K562 (cell line): ENCODE measurements around the gene GCGR. TPM values are rescaled to one million over a fixed set of nuclear protein-coding genes. Genes with fewer than 3 reads are reported as not detected.
A peak's percentile ranks its signal among the peaks of the same experiment; 100 is the strongest.

Experiments used
- ATAC-seq: fragments of 200-7000 bp; cut with Tn5 transposase; 3 replicates; pipeline ENCODE4 v1.9.1; 2020; ENCODE audit warnings: moderate library complexity
- BruUV-seq: library from RNA; stranded (reverse); fragments of 400-500 nt; replicated peaks from 2 replicates; lab custom pipeline; 2021; lab: Mats Ljungman, UMichigan
- CTCF ChIA-PET: fragments of 300-600 bp; formaldehyde crosslinking; extraction: SDS; loops from one replicate; lab custom pipeline; 2021; ENCODE audit warnings: low intra/inter-chr PET ratio; lab: Yijun Ruan, JAX
- POLR2A ChIA-PET: fragments of 300-600, 350-650 bp; sonication (Branson Sonifier 250); formaldehyde crosslinking; extraction: SDS; loops from one replicate; lab custom pipeline; 2021; ENCODE audit warnings: antibody characterized with exemption, inconsistent platforms; lab: Yijun Ruan, JAX
- DNase-seq, 4 experiments: peaks; one replicate each; pipeline versions ENCODE4 v3.0.0 to v3.0.0-alpha.2; 2011 to 2018; ENCODE audit warnings: low spot score in 3 of 4, mixed read lengths in 3 of 4; ENCODE audit errors: extremely low read depth in 1 of 4
- FAIRE-seq: peaks from 2 replicates; lab custom pipeline; 2011; peaks lifted over from hg19 to GRCh38; lab: Jason Lieb, UNC
- H2AFZ ChIP-seq: 2 replicates; pipeline ENCODE4 v1.6.0; 2011; ENCODE audit warnings: low read depth, low read length, control low read depth, inconsistent platforms
- H3K27ac ChIP-seq: fragments of 200-600 bp; 3 replicates; pipeline ENCODE4 v1.8.0; 2011; ENCODE audit warnings: low read depth, mild to moderate bottlenecking, control low read depth, inconsistent platforms, low read length, moderate library complexity, mixed read lengths; ENCODE audit errors: extremely low read depth
- H3K27me3 ChIP-seq, 2 experiments: fragments of 300-600 bp in 1 of 2; 2 replicates in 1 of 2; 3 replicates in 1 of 2; pipeline versions ENCODE4 v1.6.0 to v1.8.0; 2011; ENCODE audit warnings: inconsistent platforms in 2 of 2, low read length in 2 of 2, mild to moderate bottlenecking in 1 of 2, mixed read lengths in 1 of 2, moderate library complexity in 1 of 2; ENCODE audit not compliant: control insufficient read depth in 2 of 2, insufficient read depth in 2 of 2
- H3K36me3 ChIP-seq: fragments of 300-600 bp; 3 replicates; pipeline ENCODE4 v1.8.0; 2011; ENCODE audit warnings: mild to moderate bottlenecking, low read length, inconsistent platforms; ENCODE audit not compliant: control insufficient read depth, insufficient read depth
- H3K4me1 ChIP-seq, 2 experiments: fragments of 200-600 bp in 1 of 2; replicated peaks in 1 of 2; 2 replicates in 1 of 2; 3 replicates in 1 of 2; pipeline versions ENCODE4 v1.5.1 to v1.8.0; 2011; ENCODE audit warnings: inconsistent platforms in 2 of 2, low read length in 2 of 2, mild to moderate bottlenecking in 1 of 2, mixed read lengths in 1 of 2, moderate library complexity in 1 of 2; ENCODE audit not compliant: control insufficient read depth in 2 of 2, insufficient read depth in 2 of 2
- H3K4me2 ChIP-seq: 2 replicates; pipeline ENCODE4 v1.6.1; 2011; ENCODE audit warnings: low read length, control low read depth, inconsistent platforms, mixed read lengths; ENCODE audit not compliant: insufficient read depth
- H3K4me3 ChIP-seq: fragments of 200-600 bp; sonication (generic), shearing (Covaris generic); 2 replicates; pipeline ENCODE4 v1.5.1; 2016; ENCODE audit warnings: control low read depth, inconsistent platforms
- H3K79me2 ChIP-seq: fragments of 200-600 bp; 3 replicates; pipeline ENCODE4 v1.8.0; 2011; ENCODE audit warnings: low read length, inconsistent platforms; ENCODE audit not compliant: control insufficient read depth, insufficient read depth
- H3K9ac ChIP-seq, 2 experiments: 2 replicates each; pipeline versions ENCODE4 v1.6.0 to v1.6.1; 2011; ENCODE audit warnings: low read depth in 2 of 2, low read length in 2 of 2, control low read depth in 1 of 2, inconsistent platforms in 1 of 2, mild to moderate bottlenecking in 1 of 2, mixed read lengths in 1 of 2; ENCODE audit not compliant: insufficient read depth in 1 of 2
- H3K9me1 ChIP-seq: one replicate; pipeline ENCODE4 v1.6.0; 2011; ENCODE audit warnings: inconsistent platforms, mild to moderate bottlenecking, low read length, moderate library complexity; ENCODE audit not compliant: control insufficient read depth, insufficient read depth
- H3K9me3 ChIP-seq: replicated peaks from 2 replicates; pipeline ENCODE4 v1.5.1; 2011; ENCODE audit warnings: low read depth, low read length, inconsistent platforms; ENCODE audit not compliant: control insufficient read depth, insufficient read depth
- H4K20me1 ChIP-seq: replicated peaks from 2 replicates; pipeline ENCODE4 v1.6.1; 2011; ENCODE audit warnings: low read length, inconsistent platforms, mixed read lengths; ENCODE audit not compliant: control insufficient read depth, insufficient read depth
- FIP1L1 ChIP-seq: fragments of 200-400 bp; formaldehyde crosslinking; IDR thresholded peaks from 2 replicates; pipeline ENCODE4 v1.6.1; 2018; ENCODE audit warnings: mild to moderate bottlenecking, low read depth, low read length; ENCODE audit not compliant: poor library complexity, severe bottlenecking
- GMEB1 ChIP-seq: fragments of 250-450 bp; sonication (Bioruptor Pico); IDR thresholded peaks from 2 replicates; pipeline ENCODE4 v1.4.0; 2020; ENCODE audit warnings: mild to moderate bottlenecking
- KDM2B ChIP-seq: fragments of 250-450 bp; sonication (Bioruptor Pico); IDR thresholded peaks from 2 replicates; pipeline ENCODE4 v1.8.0; 2021; ENCODE audit warnings: mild to moderate bottlenecking, moderate library complexity
- MAZ ChIP-seq, 2 experiments: fragments of 450-650 bp in 1 of 2; sonication (generic) in 1 of 2; formaldehyde crosslinking; IDR thresholded peaks in 1 of 2; conservative IDR thresholded peaks in 1 of 2; 2 replicates each; pipeline versions ENCODE4 v1.4.0 to v1.5.0; 2020; ENCODE audit warnings: mild to moderate bottlenecking in 1 of 2, missing genetic modification reagents in 1 of 2
- NR2F6 ChIP-seq: fragments of 450-650 bp; formaldehyde crosslinking; IDR thresholded peaks from 2 replicates; pipeline ENCODE4 v1.4.0; 2020; ENCODE audit warnings: mild to moderate bottlenecking
- POLR2G ChIP-seq: fragments of 200-400 bp; formaldehyde crosslinking; IDR thresholded peaks from 2 replicates; pipeline ENCODE4 v1.6.1; 2017; ENCODE audit warnings: low read depth, mild to moderate bottlenecking, antibody characterized with exemption, low read length, moderate library complexity
- WGBS: fragments of 100-300 bp; shearing (Covaris generic); methylation state at CpG from one replicate; pipeline ENCODE4 v1.1.6; 2016; ENCODE audit warnings: low coverage, mixed read lengths; ENCODE audit not compliant: insufficient coverage; ENCODE audit errors: missing lambda C conversion rate; 5-methylcytosine and 5-hydroxymethylcytosine counted together
- in situ Hi-C: fragments of 300-500 bp; cut with MboI; formaldehyde crosslinking; loops from 4 replicates; pipeline ENCODE4 v1.15.0; 2018; ENCODE audit warnings: inconsistent platforms, mixed read lengths
- intact Hi-C: fragments of 100-400 bp; cut with micrococcal nuclease; formaldehyde crosslinking; loops from 2 replicates; pipeline ENCODE4 v1.14.2; 2022
- polyA plus RNA-seq, 8 experiments: library from polyadenylated mRNA; depleted of rRNA in 4 of 8; stranded (reverse) in 5 of 8; unstranded in 3 of 8; fragments of >200 nt; fragmentation: Nextera tagmentation in 2 of 8; fragmentation: Illumina TruSeq in 1 of 8; extraction: Ambion mirVana in 2 of 8; extraction: Trizol in 1 of 8; gene quantifications; 2 replicates each; pipeline versions ENCODE4 v1.2.1 to v1.2.3, GENCODE V29; 2011 to 2014; ENCODE audit warnings: inconsistent platforms in 1 of 8, missing spikeins in 1 of 8
- total RNA-seq, 7 experiments: library from RNA; depleted of rRNA in 6 of 7; stranded (reverse); fragments of >200 nt in 6 of 7; fragmentation: Illumina TruSeq in 2 of 7; extraction: Trizol in 2 of 7; gene quantifications; 2 replicates each; pipeline versions ENCODE4 v1.2.1 to v1.2.3, GENCODE V29; 2011 to 2021; ENCODE audit warnings: low replicate concordance in 1 of 7

Gene GCGR
- total and polyA plus RNA-seq, 9 of the 15 experiments (the other 6 are each of a cell fraction or from before 2014, with no cell fraction given), result not detected

- Histone ChIP-seq H3K27me3 (no peaks in the 10 kb centered on the region), H3K27ac (peak overlapping the region; percentile 84; the same call in 1 of the 3 replicates), H2AFZ (no peak overlapping the region), H3K9me1 (no peaks in the 10 kb centered on the region), H3K9me3 (no peaks in the 10 kb centered on the region), H4K20me1 (no peaks in the 10 kb centered on the region), H3K4me1 (peaks cover 17 to 68% of the 10 kb centered on the region in 2 experiments), H3K79me2 (no peaks in the 10 kb centered on the region), H3K4me2 (no peak overlapping the region), H3K4me3 (no peak overlapping the region), H3K36me3 (no peaks in the 10 kb centered on the region), H3K9ac (peak overlapping the region in 1 of 2 experiments; percentile 93; a peak in 2 of 4 replicates)
- CTCF ChIA-PET, result no interaction called here
- intact Hi-C loops, result loop anchor here (5.0 kb wide), 1 partner anchor 39 kb away; the partner anchor contains the start of gene P4HB
- 94% methylated on average over 13 of the region's 30 CpGs for WGBS
- FAIRE-seq (no peak), ATAC-seq (no peak)
- POLR2A ChIA-PET, result interaction anchor here (1.0 kb wide), 1 partner anchor 11 kb away, joined by 4 read pairs; the partner anchor contains the start of gene MCRIP1
- no TSS peak for BruUV-seq
- in situ Hi-C loops, result no loop called here
- TF ChIP-seq NR2F6 (CRISPR knock-in tag) (no peak), KDM2B (no peak), GMEB1 (CRISPR knock-in tag) (no peak), MAZ (CRISPR knock-in tag; conservative IDR thresholded peaks at IDR 0.05 in 1 of 2, IDR thresholded peaks at IDR 0.05 in 1 of 2) (no peak), FIP1L1 (no peak), POLR2G (0 out of 2 replicates have a peak, but pooled peaks have one; percentile 8)
- TF ChIP-seq, all 486 proteins: peak for 1
- DNase-seq, result no peak
These were observed 19.3 kb downstream of the GCGR start for GRCh38 chr17:81822996-81823819.
